Activated naive CD4-positive, alpha-beta T cell (primary cell): ENCODE results near the gene ZEB2.

Source experiments
- DNase-seq, 4 experiments: peaks; one replicate each; lab custom pipeline; 2025; lab: John Stamatoyannopoulos, UW

ZEB2 gene

DNA sequence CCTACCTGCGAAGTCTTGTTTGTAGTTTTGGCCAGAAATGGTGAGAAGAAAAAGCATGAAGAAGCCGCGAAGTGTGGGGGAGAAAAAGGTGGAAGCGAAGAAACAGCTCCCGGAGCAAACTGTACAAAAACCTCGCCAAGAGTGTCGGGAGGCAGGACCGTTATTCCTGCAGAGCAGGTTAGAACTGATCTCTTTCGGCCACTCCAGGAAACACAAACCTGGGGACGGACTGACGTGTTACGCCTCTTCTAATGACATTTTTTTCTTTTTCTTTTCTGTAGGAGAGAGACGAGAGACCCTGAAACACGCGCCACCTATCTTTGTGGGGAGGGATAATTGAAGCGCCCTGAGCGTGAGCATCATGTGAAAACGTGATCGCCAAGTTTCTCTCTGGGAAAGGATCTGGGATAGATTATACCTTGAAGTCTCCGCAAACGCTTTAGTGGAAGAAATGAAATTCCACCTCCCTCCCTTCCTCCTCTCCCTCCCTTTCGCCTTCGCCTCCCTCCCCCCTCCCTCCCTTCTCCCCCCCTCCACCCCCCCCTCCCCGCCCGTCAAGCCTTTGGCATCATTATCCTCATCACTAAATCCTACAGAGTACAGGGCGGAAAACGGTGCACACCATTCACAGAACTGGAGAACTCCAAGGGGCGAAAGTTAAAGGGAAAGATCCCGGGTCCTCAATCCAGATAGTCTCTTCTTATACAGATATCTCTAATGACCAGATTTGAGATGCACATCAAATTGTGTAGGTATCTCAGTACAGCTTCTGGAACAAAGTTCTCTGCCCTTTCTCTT lies at the start of gene ZEB2:
Gene ZEB2, minus strand, starts transcription at position 186 of the 798 bp plus-strand sequence. CDS start 2,769 bp downstream, outside the sequence.
- DNase-seq, result no peak

DNA sequence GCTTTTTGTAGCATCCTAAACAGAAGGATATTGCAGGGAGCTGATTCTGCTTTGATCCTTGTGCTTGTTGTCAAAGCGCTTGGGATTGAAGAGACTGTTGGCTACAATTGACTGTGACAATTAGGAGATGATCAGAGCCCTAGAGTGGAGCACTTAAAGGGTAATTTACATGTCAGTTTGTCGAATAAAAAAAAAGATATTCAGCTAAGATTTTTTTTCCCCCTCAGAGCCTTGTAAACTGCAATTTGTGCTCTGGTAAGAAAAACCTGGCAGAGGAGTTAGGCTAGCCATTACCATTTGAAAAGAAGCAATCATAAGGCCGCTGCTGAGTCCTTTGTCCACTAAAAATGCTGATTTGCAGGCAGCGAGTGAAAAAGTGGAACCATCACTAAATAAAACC lies 47.8 kb upstream of the ZEB2 start:
- DNase-seq, result no peak

DNA sequence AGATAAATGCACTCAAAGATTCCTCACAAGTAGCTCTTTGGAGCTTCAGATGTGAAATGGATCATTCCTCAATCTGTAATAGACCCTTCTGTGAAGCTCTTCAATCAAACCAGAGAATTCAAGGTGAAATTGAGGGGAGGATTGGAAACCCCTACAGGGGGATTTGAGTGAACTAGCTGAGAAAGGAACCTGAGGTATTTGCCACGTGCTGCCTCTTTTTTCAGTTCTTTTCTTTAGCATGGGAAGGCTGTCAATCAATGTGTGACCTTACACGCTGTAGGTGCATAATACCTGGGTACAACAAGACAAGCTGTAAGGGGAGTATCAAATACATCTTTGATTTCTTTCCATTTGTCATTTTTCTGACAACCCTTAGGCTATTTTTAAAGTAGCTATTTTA lies 46.5 kb upstream of the ZEB2 start:
- DNase-seq, result no peak

DNA sequence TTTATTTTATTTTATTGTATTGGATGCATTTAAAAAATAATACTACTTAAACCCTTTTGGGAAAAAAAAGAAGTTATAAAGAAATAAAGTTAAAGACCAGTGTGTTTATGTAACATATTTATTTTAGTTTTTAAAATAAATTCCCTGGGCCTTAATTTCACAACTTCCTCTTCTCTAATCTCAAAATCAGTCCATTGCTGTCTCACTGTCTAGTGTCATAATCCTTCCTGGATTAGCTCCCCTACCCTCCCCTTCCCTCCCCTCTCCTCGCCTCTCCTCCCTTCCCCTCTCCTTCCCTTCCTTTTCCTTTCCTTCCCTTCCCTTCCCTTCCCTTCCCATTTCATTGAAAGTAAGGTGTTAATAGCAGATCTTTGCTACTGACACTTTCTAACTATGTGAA lies 40.3 kb upstream of the ZEB2 start:
- DNase-seq, result no peak

DNA sequence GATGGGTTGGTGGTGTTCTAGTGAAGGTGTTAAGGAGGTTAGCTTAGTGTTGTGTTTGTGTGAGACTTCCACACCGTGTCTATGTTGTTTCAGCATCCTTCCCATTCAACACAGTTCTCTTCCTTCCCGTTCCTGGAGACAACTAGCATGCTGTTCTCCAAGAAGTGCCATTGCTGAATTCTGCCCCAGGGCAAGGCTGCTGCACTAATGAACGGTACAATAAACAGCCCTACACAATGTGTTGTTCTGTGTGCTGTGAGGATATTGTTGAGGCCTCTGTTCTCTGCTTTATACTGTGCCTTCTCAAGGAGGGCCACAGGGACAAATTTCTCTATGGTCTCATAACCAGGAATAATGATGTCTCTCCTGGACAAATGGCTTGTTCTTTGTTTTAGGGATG lies 39.8 kb upstream of the ZEB2 start:
- DNase-seq, result no peak

DNA sequence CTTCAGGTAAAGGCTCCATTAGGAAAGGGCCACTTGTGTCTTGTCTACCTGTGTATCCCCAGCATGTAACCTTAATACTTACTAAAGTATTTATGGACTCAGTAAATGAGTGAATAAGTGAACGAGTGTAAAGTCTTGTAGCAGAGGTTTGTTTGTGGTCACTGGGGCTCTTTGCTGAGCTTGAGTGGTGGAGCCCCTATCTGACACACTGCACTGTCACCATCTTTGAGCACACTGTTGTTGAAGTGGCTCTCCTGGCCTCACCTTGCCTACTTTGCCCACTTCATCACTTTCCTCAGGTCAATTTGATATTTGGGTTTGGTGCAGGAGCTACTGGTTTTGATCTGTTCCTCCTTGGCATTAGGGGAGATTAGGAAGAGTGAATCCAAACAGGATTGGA lies 39.3 kb upstream of the ZEB2 start:
- DNase-seq, result no peak

DNA sequence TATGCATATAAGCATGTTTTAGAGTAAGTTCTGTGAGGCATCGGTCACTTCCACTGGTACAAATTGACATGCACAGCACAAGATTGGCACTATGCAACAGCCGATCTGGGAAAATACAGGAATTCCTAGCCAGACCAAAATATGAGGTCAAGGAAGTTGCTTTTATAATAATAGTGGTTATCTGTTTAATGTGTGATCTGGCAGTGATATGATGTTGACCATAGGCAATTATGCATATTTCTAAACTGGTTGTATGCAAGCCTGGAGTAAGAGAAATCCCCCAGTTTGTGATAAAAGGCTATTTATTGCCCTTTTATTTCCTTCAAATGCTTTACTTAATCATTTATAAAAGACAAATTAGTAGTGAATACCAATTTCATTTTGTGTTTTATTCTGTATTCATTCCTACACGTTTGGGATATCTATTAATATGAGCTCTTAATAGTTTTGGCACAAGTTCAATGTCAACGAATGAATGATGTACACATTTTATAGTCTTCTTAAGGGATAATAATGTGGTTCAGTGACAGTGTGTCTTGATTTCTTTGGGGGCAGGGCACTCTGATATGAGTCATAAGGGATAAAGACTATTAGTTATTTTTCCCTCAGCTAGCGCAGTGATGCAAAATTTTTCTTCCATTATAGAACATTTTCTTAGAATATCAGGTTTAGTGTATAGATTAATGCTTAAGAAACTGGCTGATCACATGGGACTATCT lies 34.7 kb upstream of the ZEB2 start:
- no peak for DNase-seq

DNA sequence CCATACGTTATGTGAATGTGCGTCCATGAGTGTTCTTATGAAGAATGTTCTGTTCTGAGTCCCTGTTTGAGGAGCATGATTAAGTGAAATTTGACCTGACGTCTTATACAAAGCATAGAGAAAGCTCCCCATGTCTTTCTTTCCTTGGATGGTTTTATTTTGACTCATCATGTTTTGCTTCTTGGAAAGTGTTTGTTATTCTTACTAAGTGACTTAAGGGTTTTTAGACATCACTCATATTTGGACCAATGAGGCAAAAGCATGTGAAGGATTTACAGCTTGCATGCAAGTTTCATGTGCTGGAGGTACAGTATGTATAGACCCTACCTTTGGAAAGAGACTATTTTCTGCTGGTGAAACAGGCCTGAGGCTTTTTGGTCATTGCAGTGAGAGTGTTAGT lies 33.5 kb upstream of the ZEB2 start:
- no peak for DNase-seq

DNA sequence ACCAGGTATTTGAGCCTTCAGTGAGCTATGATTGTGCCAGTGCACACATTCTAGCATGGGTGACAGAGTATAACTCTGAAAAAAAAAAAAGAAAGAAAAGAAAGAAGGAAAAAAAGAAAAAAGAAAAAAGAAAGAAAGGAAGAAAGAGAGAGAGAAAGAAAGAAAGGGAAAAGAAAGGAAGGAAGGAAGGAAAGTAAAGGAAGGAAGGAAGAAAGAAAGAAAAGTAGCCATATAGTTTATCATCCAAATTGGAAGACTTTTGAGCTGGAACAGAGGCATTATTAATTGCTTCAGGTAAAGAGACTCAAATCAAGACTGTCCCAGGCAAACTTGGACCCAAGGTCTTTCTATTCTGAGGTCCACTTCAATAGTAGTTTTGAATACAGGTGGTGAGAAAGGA lies 32.9 kb upstream of the ZEB2 start:
- DNase-seq, result no peak

DNA sequence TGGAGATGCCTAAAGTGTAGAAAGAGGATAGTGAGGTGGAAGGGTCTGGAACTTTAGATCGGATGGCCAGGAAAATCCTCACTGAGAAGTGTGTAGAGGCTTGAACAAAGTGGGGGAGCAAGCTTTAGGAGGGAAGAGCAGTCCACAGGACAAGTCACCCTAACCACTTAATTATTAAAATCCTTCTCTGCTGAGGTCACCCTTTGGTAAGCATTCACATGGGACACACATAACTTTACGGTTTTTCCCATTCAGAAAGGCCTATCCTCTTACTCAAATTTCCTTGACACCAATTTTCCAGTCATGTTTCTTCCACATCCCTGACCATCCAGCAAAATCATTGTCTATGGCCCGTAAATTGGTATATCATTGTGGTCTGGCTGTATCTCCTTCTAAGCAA lies 31.0 kb upstream of the ZEB2 start:
- no peak for DNase-seq

DNA sequence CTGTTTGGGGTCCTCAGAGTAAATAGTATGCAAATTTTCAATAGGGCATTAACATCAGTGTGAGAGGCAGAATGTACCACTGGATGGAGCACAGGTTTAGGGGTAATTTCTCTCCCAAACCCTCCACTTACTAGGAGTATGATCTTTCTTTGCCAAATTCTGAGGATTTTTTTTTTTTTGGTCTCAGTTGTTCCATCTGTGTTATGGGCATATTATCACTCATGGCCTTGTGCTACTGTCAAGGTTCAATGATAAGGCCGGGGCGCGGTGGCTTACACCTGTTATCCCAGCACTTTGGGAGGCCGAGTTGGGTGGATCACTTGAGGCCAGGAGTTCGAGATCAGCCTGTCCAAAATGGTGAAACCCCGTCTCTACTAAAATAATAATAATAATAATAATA lies 30.2 kb upstream of the ZEB2 start:
- DNase-seq, result no peak

DNA sequence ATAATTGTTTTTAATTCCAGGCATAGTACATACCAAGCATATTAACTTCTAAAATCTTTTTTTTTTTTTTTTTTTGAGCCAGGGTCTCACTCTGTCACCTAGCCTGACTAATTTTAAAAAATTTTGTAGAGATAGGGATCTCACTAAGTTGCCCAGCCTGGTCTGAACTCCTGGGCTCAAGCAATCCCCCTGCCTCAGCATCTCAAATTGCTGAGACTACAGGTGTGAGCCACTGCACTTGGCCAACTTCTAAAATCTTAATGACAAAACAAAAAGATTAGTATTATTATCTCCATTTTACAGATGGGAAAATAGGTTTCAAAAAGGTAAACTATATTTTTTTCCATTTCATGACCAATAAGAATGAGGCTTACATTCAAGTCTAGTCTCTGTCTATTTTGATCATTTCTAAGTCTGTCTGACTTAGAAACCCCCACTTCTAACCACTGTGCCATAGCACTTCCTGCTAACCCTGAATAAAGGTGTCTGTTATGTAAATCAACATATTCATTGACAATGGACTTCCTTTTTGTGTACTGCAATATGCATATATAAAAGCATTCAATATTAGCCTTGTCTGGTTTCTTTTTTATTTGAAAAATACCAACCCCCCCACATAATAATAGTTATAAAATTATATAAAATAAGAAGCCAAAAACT lies 28.7 kb upstream of the ZEB2 start:
- DNase-seq, result no peak

DNA sequence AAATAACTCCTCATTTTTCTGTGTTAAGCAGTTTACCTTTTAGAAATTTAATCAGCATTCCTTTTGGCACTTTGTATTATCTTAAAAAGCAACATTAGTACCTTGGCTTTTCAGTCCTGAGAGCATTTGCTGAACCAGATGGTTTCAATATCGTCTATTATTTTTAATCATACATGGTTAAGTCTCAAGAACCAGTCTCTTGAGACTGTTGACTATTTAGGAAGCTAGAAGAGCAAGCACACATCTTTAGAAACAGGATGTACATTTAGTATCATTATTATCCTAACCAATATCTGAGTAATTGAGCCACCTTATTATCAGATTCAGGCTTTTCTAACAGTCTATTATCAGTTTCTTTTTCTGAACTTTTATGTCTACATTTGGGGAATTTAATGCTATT lies 28.2 kb upstream of the ZEB2 start:
- DNase-seq, result no peak

DNA sequence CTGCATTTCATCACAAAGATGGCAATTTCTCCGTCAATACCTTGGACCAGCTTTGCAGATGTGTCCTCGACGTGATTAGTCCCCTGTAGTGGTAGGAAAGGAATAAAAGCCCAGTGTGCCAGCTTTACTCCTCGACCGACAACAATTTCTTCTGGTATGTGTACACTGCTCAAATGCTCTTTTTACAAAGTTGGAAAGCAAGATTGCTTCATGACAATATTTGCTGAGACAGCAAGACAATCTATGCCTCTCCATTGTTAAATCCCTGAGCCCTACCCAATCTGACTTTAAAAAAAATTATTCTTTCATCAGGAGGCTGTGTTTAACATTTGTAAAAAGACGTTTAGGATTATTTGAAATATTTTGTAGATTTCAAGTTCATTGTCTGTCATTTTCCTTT lies 27.6 kb upstream of the ZEB2 start:
- DNase-seq, result no peak

DNA sequence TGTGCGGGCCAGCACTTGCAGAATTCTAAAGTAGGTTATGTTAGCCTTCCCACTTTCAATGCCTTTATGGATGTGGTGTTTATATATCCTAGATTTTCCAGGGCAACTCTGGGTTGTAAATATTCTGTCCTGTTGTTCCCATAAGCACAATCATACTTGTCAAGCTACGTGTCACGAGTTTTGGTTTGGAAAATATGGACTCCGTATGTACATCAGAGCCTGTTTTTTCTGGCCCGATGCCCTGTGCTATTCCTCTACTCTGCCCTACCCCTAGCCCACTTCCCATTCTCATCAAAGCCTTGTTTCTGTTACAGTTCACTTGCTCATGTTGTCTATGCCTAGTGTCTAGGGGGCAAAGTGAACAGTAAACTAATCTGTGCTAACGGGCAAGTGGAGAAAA lies 27.0 kb upstream of the ZEB2 start:
- no peak for DNase-seq

DNA sequence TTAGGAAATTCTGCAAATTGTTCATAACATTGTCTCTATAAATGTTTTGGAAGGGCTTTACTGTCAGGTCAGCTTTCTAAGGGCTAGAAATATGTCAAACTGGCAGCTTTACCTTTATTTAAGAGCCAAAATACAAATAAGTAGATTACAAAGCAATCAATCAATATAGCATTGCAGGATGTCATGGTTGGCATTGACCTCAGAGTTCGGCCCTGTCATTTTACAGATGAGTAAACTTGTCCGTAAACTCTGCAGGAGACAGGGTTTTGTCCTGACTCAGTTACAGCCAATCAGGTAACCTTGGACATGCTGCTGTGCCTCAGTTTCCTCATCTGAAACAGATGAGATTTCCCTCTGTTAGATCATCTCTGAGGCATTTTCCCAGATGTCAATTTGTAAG lies 25.9 kb upstream of the ZEB2 start:
- DNase-seq, result no peak

DNA sequence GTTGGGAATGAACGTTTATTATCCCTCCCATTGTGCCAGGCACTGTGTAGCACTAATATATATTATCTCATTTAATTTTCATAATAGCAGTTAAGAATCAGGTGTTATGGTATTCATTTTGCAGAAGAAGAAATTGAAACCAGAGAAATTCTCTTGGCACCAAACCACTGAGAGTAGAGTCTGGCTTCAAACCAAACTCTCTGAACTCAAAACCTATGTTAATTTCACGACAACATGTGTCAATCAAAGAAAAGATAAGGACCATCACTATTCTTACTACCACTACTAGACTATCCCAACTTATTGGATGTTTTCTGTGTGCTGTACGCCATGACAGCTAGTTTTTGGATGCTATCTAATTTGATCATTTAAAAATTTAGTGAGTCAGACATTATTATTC lies 24.1 kb upstream of the ZEB2 start:
- DNase-seq, result no peak

DNA sequence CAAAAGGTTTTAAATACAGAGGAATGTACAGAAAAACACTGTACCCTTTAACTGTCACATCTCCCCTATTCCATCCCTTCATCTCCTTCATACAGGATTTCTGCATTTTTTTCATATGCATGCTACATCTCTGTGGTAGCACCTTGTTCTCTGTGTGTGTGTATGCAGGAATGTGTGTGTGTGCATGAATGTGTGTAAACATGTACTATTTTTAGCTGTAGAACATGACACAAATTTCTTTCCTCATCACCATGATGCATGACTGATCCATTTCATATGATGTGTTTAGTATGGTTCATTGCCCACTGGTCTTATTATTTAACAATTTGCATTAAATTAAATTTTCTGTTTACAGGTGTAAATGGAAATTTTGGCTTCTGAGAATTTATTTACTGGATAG lies 21.5 kb upstream of the ZEB2 start:
- no peak for DNase-seq

DNA sequence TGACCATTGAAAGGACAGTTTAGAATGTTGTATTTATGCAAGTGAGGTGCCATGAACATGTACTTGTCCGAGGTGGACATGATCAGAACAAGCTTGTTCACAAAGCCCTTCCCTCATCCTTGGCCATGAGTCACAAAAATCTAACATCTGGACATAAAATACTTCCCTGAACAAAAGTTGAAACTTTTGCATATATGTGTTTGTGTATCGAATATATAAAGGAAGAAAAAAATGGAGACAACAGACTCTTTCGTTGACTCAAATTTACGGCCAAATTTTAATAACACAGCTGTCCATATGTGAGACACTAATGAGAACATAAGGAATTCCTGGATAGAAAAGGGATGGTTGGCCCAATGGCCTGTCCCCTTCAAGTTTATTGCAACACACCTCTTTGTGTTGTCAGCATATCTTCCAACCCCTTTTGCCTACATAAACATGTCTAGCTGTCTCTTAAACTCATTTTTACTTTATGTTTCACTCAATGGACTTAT lies 19.4 kb upstream of the ZEB2 start:
- DNase-seq, result no peak

DNA sequence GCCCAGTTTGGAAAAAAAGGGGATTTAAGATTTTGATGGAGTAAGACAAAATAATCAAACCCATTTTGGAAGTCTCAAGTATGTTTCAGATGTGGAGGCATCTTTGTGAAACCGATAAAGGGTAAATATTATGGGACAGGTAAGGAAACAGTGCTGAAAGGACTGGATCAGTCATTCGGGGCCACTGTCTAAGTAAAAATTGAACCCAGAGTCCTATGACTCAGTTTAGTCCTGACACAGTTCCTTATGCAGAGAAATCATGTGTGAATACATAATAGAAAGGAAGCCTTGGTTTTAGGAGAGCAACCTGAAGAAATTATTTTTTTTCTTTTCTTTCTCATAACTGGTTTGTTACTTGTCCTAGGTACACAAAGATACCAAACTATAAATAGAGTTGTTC lies 15.4 kb upstream of the ZEB2 start:
- no peak for DNase-seq

DNA sequence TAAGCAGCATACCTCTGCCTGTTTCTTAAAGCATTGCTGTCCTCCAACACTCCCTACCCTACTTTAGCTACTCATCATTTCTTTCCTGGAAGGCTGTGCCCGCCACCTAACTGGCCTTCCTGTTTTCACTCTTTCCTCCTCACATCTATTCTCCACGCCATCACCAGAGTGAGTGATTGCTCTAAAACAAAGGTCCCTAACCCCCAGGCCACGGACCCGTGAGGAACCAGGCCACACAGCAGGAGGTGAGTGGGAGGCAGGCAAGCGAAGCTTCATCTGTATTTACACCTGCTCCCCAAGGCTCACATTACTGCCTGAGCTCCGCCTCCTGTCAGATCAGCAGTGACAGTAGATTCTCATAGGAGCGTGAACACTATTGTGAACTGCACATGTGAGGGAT lies 13.3 kb upstream of the ZEB2 start:
- DNase-seq, result no peak

DNA sequence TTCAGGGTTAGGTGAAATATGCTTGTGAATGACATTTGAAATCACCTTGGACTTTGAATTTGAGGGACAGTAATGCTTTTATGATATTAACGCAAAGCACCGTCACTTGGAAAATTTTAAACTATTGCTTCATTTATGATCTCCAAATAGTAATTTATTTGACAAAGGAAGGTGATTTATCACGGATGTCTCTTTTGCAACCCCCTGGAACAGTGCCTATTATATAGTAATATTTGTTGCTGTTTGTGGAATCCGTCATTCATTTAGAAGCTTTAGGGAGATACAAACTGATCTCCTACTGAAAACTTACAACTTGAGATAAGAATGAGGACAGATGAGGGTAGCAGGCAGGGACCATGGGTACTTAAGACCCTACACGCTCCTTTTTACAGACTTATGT lies 10.7 kb upstream of the ZEB2 start:
- DNase-seq, result no peak

DNA sequence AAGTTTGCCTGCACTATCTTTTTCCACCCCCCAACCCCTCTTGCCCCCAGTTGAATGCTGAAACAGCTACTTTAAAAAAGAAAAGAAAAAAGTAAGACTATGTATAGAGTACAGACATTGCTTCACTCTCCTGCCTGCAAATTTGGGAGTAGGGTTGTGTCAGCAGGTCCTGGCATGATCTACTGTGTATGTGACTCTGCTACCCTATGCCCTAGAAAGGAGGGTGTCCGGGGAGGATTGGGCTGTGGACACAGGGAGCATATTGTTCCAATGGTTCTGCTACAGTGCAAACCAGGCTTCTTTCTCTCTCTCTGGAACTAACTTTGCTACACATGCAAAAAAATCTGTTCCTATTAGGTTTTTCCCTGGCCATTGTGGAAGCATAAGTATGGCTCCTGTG lies 9.9 kb upstream of the ZEB2 start:
- DNase-seq, result no peak
